Psoas muscle (tissue), 8 donors: ENCODE measurements around the gene SERP2. TPM values are rescaled to one million over a fixed set of nuclear protein-coding genes. Genes with fewer than 3 reads are reported as not detected.

Experiments used
- ATAC-seq, 4 donors: fragments of 200-7000 bp; cut with Tn5 transposase; one replicate each; pipeline ENCODE4 v1.9.1; 2020; ENCODE audit warnings: moderate library complexity in 3 of 4, mild to moderate bottlenecking in 2 of 4
- DNase-seq, 2 donors: peaks; one replicate each; pipeline ENCODE4 v3.0.0-alpha.2; 2020
- H3K27ac ChIP-seq: fragments of 200-600 bp; one replicate; pipeline ENCODE4 v1.8.0; 2022
- H3K27me3 ChIP-seq, 3 donors: fragments of 200-600 bp in 1 of 3; one replicate each; pipeline versions ENCODE4 v1.6.1 to v1.8.0; 2013 to 2022; ENCODE audit warnings: low read length in 2 of 3, mild to moderate bottlenecking in 2 of 3, moderate library complexity in 1 of 3; ENCODE audit not compliant: insufficient read depth in 3 of 3
- H3K36me3 ChIP-seq, 2 donors: fragments of 200-600 bp in 1 of 2; one replicate each; pipeline versions ENCODE4 v1.6.1 to v1.8.0; 2013 to 2022; ENCODE audit warnings: low read depth in 1 of 2, mild to moderate bottlenecking in 1 of 2, moderate library complexity in 1 of 2; ENCODE audit not compliant: insufficient read depth in 1 of 2
- H3K4me1 ChIP-seq: fragments of 200-600 bp; one replicate; pipeline ENCODE4 v1.8.0; 2022
- H3K4me3 ChIP-seq: fragments of 200-600 bp; one replicate; pipeline ENCODE4 v1.8.0; 2022; ENCODE audit warnings: mild to moderate bottlenecking
- H3K9me3 ChIP-seq: fragments of 200-600 bp; one replicate; pipeline ENCODE4 v1.8.0; 2022
- WGBS, 3 donors: extraction: QIAGEN DNeasy Blood & Tissue Kit; methylation state at CpG; one replicate each; pipeline versions ENCODE4 v1.1.6 to v1.1.7; 2013; 5-methylcytosine and 5-hydroxymethylcytosine counted together
- intact Hi-C, 2 donors: fragments of 100-400 bp; cut with DNase I; formaldehyde crosslinking; loops; one replicate each; pipeline versions ENCODE4 v1.11.0 to v1.14.2; 2022
- polyA plus RNA-seq, 3 donors: library from polyadenylated mRNA; stranded (reverse); fragments of 200-250 nt; gene quantifications; one replicate each; pipeline ENCODE4 v1.2.3, GENCODE V29; 2013
- total RNA-seq, 4 donors: library from RNA; stranded (reverse); fragmentation: NEBNext Ultra II Directional in 2 of 4; extraction: Animal tissue kit (Norgen Biotek cat#: 25700) in 2 of 4; gene quantifications; one replicate each; pipeline versions ENCODE4 v1.2.1 to v1.2.4, GENCODE V29; 2021 to 2023
- TF ChIP-seq, protein P1 (sequence below): fragments of 200-600 bp; IDR thresholded peaks from one replicate; pipeline ENCODE4 v1.8.0; 2022; ENCODE audit warnings: antibody characterized with exemption
- donor health status: healthy with polysubstance abuse.
- donor health status: DM: no; HTN: no; CAD: no; lungs with moderate emphysema.
- donor health status: Bipolar disorder and iron deficiency.
- donor health status: healthy.
- donor health status: DM: yes; HTN: yes; CAD: no.
- donor health status: DM: no; HTN: no; CAD: no.
- donor health status: DM: no; HTN: no; CAD: no.
- donor health status: DM: yes; HTN: yes; CAD: no.

SERP2 gene
- total and polyA plus RNA-seq, 7 donors, result 0.57 to 1.8 (median 1.1) TPM

DNA sequence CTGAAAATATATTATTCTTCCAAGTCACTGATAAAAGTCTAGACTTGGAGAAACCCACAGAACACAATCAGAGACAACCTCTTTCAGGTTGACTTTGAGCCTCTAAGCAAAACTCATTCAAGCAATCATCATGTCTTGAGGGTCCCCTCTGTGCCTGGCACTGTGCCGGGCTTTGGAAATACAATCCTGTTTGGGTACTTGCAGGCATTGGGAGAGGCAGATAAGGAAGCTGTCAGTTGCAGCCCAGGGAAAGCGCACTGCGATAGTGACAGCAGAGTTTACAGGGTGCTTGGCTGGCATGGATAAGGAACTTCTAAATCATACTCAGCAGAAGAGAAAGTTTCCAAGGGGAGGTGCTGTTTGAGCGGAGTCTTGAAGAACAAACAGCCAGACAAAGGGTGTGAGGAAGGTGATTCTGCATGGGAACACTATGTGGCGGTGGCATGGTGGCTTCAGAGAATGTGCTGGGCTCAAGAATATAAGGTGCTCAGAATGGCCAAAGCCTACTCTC lies 9.1 kb downstream of the SERP2 start:
- TF ChIP-seq, protein P1, sequence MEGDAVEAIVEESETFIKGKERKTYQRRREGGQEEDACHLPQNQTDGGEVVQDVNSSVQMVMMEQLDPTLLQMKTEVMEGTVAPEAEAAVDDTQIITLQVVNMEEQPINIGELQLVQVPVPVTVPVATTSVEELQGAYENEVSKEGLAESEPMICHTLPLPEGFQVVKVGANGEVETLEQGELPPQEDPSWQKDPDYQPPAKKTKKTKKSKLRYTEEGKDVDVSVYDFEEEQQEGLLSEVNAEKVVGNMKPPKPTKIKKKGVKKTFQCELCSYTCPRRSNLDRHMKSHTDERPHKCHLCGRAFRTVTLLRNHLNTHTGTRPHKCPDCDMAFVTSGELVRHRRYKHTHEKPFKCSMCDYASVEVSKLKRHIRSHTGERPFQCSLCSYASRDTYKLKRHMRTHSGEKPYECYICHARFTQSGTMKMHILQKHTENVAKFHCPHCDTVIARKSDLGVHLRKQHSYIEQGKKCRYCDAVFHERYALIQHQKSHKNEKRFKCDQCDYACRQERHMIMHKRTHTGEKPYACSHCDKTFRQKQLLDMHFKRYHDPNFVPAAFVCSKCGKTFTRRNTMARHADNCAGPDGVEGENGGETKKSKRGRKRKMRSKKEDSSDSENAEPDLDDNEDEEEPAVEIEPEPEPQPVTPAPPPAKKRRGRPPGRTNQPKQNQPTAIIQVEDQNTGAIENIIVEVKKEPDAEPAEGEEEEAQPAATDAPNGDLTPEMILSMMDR, result no peak
- H3K36me3 ChIP-seq, result no peaks in the 10 kb centered on the region
- no peaks in the 10 kb centered on the region for H3K4me1 ChIP-seq
- H3K9me3 ChIP-seq, result no peaks in the 10 kb centered on the region
- no peak overlapping the region for H3K27ac ChIP-seq
- no peak for DNase-seq
- intact Hi-C loops, result no loop called here
- no peak overlapping the region for H3K4me3 ChIP-seq
- H3K27me3 ChIP-seq, result no peaks in the 10 kb centered on the region
- 91 to 96% (median 93%) methylated on average over 5 of the region's 5 CpGs for WGBS, 3 donors
- no peak for ATAC-seq

DNA sequence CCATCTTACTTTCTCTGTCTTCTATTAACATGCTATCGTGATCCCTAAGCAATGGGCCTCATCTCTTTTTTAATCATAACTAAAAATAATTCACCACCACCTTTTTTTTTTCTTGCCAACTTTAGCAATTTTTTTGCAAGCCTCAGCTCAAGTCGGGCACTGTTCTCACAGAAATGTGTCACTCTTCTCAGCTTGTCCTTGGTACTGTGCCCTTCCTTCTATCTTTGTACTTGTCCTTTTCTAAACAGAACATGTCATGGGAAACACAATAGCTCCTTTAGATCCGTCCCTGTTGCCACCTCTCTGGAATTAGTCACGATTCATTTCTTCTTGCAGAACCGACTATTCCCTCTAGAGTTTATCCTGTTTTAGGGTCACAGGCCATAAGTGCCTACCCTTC lies 10.3 kb downstream of the SERP2 start:
- WGBS, 3 donors, result 23 to 43% (median 27%) methylated on average over 5 of the region's 5 CpGs

DNA sequence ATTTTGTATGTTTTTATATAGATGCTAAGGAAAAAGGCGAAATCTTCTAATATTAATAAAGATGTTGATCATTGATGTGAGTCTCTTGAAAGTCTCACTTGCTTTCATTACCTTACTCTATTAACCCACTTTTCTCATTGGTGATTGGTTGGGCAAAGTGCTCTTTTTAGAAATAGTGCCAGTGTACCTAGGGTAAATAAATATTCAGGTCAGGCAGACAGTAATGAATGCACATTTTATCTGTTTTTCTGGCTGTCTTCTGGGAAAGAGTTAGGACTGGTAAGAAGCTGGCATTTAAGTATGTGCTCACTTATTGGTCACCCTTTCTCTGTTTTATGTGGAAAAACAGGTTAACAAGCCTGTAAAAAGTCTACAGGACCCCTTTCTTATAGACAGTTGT lies 11.2 kb downstream of the SERP2 start:
- H3K36me3 ChIP-seq, result no peaks in the 10 kb centered on the region
- DNase-seq, result no peak
- TF ChIP-seq, protein P1, result no peak
- WGBS, 3 donors, result 95 to 100% (median 100%) methylated on average over 1 of the region's 1 CpG
- ATAC-seq, result no peak
- H3K4me3 ChIP-seq, result no peak overlapping the region
- H3K27ac ChIP-seq, result no peak overlapping the region
- no peaks in the 10 kb centered on the region for H3K9me3 ChIP-seq
- intact Hi-C loops, result no loop called here
- H3K4me1 ChIP-seq, result no peaks in the 10 kb centered on the region
- no peaks in the 10 kb centered on the region for H3K27me3 ChIP-seq

More for the DNA sequence above, 10.3 kb downstream of the SERP2 start:
- H3K9me3 ChIP-seq, result no peaks in the 10 kb centered on the region
- no peaks in the 10 kb centered on the region for H3K4me1 ChIP-seq
- H3K36me3 ChIP-seq, result no peaks in the 10 kb centered on the region
- H3K4me3 ChIP-seq, result no peak overlapping the region
- no peaks in the 10 kb centered on the region for H3K27me3 ChIP-seq
- TF ChIP-seq, protein P1, result no peak
- intact Hi-C loops, result no loop called here
- DNase-seq (no peak), ATAC-seq (peak in 2 of 4 donors; percentile 91 to 96)
- no peak overlapping the region for H3K27ac ChIP-seq

DNA sequence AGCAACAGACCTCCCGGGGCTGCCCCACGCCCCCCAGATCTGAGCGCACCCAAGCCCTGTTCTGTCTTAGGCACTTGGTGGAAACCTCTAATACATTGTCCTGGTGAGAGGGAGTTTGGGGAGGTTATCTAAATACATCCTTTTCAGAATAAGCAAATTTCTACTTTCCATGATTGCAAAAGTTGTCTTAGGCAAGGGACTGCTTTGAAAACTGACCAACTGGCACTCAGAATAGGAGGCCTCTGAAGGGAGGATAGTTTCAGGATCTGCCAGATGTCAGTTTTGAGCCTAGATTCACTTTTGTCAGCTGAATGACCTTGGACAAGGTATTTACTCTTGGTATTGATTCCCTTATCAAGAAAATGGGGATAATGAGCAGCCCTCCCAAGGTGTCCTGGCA lies 11.8 kb downstream of the SERP2 start:
- no peak overlapping the region for H3K27ac ChIP-seq
- no peak overlapping the region for H3K4me3 ChIP-seq
- ATAC-seq, result no peak
- intact Hi-C loops, result no loop called here
- no peaks in the 10 kb centered on the region for H3K9me3 ChIP-seq
- no peaks in the 10 kb centered on the region for H3K27me3 ChIP-seq
- TF ChIP-seq, protein P1, result no peak
- no peaks in the 10 kb centered on the region for H3K4me1 ChIP-seq
- WGBS, 3 donors, result 96 to 100% (median 98%) methylated on average over 3 of the region's 3 CpGs
- no peak for DNase-seq
- no peaks in the 10 kb centered on the region for H3K36me3 ChIP-seq

DNA sequence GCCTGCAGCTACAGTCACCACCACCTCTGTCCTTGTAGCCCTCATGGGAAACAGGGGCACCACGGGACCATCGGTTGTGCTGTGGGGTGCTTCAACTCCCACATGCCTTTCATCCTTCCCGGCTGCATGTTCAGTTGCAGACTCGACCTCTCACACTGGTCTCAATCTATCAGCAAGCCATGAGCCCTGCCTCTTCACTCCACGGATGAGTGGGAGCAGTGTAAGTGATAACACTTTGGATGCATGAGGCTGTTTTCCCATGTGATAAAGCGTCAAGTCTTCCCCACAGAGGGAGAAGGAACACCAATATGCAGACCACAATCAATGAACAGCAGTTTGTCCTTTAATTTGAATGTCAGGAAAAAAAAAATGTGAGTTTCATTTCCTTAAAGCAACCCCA lies 12.2 kb downstream of the SERP2 start:
- no peaks in the 10 kb centered on the region for H3K9me3 ChIP-seq
- intact Hi-C loops, result no loop called here
- TF ChIP-seq, protein P1, result no peak
- no peaks in the 10 kb centered on the region for H3K4me1 ChIP-seq
- DNase-seq (no peak), ATAC-seq (no peak)
- 83 to 91% (median 84%) methylated on average over 6 of the region's 6 CpGs for WGBS, 3 donors
- no peaks in the 10 kb centered on the region for H3K27me3 ChIP-seq
- no peak overlapping the region for H3K4me3 ChIP-seq
- H3K27ac ChIP-seq, result no peak overlapping the region
- no peaks in the 10 kb centered on the region for H3K36me3 ChIP-seq
